Adrenal gland (tissue), 5 donors: Measurements from ENCODE around the gene MADCAM1.

Source experiments
- CTCF ChIP-seq, 6 experiments: fragments of 450-650 bp in 4 of 6; fragments of 200-600 bp in 2 of 6; sonication (generic) in 1 of 6; IDR thresholded peaks; 1 replicate in 5 of 6; 2 replicates in 1 of 6; pipeline versions ENCODE4 v1.5.1 to v1.8.0; 2016 to 2021; ENCODE audit warnings: antibody characterized with exemption in 6 of 6, mild to moderate bottlenecking in 2 of 6, moderate library complexity in 1 of 6
- POLR2A ChIP-seq, 2 donors: fragments of 450-650 bp; IDR thresholded peaks; one replicate each; pipeline ENCODE4 v1.6.1; 2017; ENCODE audit warnings: antibody characterized with exemption in 2 of 2, mild to moderate bottlenecking in 2 of 2, moderate library complexity in 1 of 2
- donor health status: DM: no; HTN: no; CAD: no.

- no peak for TF ChIP-seq CTCF (IDR thresholded peaks at IDR 0.05)
- TF ChIP-seq POLR2A (IDR thresholded peaks at IDR 0.05): no peak
These were observed 45.4 kb downstream of the MADCAM1 start for GRCh38 chr19:541699-542098.
